NCI-H1092 (cell line): ENCODE measurements around the gene NOM1.
"Not testable (repeated sequence)": the region's sequence is repeated elsewhere in the genome, so short reads cannot be mapped to it uniquely, and the experiment has no call there.

ENCODE experiments used
- DNase-seq: peaks from one replicate; lab custom pipeline; 2025; lab: John Stamatoyannopoulos, UW

The NOM1 gene

DNA sequence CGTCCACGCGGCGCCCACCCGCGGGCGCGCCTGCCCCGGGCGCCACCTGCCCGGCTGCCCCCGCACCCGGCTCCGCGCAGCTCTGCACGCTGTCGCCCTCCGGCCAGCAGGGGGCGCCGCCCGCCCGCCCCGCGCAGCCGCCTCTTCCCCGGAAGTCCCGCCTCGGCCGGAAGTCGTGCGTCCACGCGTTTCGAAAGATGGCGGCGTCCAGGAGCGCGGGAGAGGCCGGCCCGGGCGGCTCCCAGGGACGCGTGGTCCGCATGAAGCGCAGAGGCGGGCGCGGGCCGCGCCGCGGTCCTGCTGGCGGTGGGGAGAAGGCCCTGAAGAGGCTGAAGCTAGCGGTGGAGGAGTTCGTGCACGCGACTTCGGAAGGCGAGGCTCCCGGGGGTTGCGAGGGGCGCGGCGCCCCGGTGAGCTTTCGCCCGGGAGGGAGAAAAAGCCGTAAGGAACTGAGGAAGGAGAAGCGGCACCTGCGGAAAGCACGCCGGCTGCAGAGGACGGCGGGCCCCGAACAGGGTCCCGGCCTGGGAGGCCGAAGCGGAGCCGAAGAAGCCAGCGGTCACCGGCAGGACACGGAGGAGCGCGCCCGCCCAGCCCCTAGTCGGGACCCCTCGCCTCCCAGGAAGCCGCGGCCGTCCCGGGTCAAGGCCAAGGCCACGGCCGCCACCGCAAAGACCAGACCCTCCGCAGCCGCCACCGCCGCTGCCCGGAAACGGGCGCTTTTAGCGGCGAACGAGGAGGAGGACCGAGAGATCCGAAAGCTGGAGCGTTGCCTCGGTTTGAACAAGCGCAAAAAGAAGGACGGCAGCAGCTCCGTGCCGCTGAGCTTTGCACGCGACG, at the start of gene NOM1:
Gene NOM1, plus strand, starts transcription at position 172 of the 840 bp plus-strand sequence. Its CDS starts 26 bp downstream, at position 198.
- DNase-seq = peak; percentile 88

- DNase-seq = not testable (repeated sequence)
These were observed 49.4 kb upstream of the NOM1 start for GRCh38 chr7:156900093-156900492.

DNA sequence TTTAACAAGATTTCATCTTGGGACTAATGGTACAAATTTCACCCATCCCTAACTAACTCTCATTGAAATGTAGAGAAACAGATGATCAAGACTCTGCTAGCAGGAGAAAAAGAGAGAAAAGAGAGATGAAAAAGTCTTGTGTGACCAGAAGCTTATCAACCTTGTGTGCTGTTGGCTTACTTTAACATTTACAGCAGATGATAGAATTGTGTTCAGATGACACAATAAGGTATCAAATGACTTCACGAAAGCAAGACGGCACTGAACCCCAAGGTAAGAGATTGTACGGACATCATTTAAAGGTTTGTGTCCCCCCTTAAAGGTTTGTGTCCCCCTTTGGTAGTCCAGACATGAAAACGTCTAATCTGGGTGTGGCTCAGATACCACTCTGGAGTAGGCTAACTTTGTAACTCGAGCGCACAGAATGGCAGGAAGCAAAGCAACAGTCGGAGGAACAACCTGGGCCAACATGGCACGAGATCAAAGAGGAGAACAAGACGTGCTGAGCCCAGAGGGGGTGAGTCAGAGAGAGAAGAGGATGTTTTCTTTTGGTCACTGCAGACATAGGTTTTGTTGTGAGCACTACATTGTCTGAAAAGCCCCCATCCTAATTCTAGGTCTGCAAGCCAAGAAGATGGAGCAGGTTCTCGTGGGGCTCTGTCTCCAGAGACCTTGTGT, 46.1 kb upstream of the NOM1 start:
- DNase-seq = no peak

GRCh38 chr7:156906200-156906649, 43.3 kb upstream of the NOM1 start:
- DNase-seq = no peak

DNA sequence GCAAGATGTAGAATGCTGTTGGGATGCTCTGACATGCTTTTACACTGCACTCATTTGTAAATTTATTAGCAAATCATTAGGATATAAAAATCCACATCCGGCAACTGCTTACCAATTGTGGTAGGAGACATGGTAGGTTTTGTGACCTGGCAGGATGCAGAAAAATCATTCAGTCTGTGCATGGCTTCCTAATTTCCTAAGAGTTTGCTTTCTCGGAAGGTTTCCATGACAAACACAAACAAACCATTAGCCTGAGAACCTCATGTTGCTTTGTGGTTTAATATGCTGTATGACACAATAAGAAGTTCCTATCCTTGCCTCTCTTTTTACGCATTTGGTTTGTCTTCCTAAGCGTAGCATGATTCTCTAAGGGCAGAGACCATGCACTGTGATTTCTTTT, 41.9 kb upstream of the NOM1 start:
- DNase-seq = no peak

DNA sequence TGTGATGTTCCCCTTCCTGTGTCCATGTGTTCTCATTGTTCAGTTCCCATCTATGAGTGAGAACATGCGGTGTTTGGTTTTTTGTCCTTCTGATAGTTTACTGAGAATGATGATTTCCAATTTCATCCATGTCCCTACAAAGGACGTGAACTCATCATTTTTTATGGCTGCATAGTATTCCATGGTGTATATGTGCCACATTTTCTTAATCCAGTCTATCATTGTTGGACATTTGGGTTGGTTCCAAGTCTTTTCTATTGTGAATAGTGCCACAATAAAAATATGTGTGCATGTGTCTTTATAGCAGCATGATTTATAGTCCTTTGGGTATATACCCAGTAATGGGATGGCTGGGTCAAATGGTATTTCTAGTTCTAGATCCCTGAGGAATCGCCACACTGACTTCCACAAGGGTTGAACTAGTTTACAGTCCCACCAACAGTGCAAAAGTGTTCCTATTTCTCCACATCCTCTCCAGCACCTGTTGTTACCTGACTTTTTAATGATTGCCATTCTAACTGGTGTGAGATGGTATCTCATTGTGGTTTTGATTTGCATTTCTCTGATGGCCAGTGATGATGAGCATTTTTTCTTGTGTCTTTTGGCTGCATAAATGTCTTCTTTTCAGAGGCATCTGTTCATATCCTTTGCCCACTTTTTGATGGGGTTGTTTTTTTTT, 39.8 kb upstream of the NOM1 start:
- DNase-seq = not testable (repeated sequence)

DNA sequence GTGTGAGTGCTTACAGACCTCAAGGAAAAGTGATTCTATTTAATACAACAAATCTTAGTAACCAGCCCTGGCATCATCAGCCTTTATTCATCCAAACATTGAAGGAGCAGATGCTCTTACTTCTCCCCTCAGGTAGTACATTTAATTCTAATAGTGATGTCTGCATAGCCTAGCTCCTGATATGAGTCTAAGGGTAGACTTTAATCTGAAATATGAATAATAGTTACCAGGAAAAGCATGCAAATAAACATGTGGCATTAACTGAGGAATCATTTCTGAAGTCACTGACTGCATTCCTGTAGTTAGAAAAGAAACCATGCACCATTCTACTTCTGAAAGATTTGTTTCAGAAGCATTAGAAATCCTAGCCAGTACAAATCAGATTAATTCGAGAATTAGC, 30.9 kb upstream of the NOM1 start:
- no peak for DNase-seq

- no peak for DNase-seq
These were observed 30.3 kb upstream of the NOM1 start for GRCh38 chr7:156919132-156919713.

- DNase-seq = no peak
These were observed 29.4 kb upstream of the NOM1 start for GRCh38 chr7:156920076-156920475.

GRCh38 chr7:156920487-156921373, 28.8 kb upstream of the NOM1 start:
- not testable (repeated sequence) for DNase-seq

DNA sequence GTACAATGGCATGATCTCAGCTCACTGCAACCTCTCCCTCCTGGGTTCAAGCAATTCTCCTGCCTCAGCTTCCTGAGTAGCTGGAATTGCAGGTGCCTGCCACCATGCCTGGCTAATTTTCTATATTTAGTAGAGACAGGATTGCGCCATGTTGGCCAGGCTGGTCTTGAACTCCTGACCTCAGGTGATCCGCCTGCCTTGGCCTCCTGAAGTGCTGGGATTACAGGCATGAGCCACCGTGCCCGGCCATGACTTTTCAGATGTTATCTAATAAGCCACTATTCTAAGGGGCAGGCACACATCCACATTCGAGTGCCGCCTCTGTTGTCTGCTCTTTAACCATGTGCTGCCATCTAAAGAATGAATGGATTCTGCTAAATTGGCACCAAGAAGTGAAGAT, 27.2 kb upstream of the NOM1 start:
- not testable (repeated sequence) for DNase-seq

GRCh38 chr7:156925821-156926220, 23.7 kb upstream of the NOM1 start:
- not testable (repeated sequence) for DNase-seq

DNA sequence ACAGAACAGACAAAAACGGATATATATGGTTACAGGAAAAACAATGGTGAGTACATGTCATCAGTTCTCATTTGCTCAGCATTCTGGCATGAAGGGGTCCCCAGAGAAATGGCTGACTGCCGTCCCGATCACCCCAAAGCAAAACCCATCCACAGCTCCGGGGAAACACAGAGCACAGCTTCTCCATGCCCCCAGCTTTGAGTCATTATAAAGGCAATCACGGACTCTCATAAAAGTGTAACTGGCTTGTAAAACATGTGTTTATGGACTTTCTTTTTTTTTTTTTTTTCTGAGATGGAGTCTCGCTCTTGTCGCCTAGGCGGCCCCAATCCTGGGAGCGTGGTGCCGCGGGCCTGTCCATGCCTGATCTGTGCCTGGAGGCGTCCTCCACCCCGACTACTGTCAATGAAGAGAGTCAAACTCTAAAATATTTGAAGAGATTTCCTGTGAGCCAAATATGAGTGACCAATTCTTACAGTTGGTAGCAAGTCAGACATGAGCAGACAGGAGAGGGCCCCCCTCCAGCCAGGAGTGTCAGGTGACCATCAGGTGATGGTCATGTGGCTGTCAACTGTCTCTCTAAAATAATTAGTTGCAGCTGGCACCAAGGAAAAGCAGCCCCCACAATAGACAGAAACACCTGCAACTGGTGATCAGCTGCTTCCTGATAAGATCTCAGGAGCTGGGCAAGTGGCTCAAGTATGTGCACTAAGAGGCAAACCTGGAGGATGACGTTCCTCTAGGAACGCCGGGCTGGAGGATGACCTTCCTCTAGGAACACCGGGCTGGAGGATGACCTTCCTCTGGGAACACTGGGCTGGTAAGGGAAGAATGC, 21.7 kb upstream of the NOM1 start:
- DNase-seq = no peak

GRCh38 chr7:156928406-156928747, 21.1 kb upstream of the NOM1 start:
- DNase-seq = no peak

DNA sequence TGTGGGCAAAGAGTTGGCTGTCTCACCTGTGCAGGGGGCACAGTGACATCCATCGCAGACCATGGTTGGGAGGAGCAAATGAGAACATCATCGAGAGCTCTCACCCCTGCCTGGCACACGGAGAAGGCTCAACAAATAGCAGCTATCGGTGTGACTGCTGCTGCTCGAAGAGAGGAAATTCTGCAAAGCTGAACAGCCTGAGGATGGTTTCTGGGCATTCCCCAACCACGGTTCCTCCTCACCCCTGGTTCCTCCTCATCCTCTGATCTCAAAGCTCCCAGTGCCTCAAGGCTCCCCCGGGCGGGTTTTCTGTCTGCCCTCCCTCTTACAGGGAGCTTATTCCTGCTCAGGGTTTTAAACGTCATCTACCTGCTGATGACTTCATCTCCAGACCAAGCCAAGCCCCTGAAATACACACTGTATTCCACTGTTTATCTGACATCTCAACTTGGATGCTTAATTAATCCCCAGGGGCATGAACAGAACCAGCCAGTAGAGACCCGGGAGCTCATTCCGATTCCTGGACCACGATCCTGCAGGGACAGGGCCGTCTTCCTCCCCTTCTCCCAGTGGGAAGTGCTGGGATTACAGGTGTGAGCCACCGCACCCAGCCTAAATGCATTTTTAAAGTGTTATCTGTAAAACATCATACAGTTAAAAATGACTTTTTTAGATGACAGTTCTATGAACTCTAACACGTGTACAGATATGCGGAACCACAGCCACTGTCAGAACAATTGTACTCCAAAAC, 19.5 kb upstream of the NOM1 start:
- no peak for DNase-seq

DNA sequence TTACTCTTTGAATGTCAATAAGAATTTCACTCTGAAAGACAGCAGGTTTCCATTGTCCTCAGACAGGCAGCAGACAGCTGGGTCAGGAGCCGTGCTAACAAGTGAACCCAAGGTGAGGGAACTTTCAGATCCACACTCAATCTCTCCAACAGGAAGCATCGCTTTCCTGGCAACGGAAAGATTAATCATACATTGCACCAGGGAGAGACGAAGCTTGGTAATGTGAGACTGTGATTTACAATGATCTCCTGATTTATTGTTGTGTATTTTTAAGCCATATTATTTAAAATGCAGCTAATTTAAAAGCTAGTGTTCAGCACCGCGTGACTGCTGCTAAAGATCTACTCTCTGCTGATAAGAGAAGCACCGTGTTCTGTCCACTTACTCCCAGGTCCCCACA, 17.5 kb upstream of the NOM1 start:
- DNase-seq = no peak

DNA sequence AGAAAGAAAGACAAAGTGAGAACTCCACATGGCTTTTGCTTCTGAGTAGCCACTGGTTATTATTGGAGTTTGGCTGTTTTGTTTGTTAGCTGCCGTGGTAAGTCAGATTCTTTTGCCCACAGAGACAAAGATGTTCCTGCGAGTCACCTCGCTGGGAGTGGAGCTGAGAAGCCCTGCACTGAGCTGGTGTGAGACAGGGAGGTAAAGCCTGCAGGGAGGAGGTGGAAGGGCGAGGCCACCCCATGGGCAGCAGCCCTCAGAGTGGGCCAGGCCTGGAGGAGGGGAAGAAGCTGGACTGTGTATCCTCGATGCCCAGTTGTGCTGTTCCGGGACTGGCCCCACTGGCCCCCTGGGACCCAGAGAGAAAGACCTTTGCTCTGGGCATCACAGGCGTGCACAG, 14.3 kb upstream of the NOM1 start:
- no peak for DNase-seq

DNA sequence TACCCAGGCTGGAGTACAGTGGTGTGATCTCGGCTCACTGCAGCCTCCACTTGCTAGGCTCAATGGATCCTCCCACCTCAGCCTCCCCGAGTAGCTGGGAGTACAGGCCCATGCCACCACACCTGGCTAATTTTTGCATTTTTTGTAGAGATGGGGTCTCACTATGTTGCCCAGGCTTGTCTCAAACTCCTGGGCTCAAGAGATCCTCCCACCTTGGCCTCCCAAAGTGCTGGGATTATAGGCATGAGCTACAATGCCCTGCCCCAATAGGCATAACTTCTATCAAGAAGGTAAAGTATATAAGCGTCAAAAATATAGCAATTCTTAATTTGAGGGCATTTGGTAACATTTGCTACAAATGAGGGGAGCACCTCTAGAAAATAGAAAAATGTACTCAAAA, 12.7 kb upstream of the NOM1 start:
- DNase-seq = not testable (repeated sequence)

DNA sequence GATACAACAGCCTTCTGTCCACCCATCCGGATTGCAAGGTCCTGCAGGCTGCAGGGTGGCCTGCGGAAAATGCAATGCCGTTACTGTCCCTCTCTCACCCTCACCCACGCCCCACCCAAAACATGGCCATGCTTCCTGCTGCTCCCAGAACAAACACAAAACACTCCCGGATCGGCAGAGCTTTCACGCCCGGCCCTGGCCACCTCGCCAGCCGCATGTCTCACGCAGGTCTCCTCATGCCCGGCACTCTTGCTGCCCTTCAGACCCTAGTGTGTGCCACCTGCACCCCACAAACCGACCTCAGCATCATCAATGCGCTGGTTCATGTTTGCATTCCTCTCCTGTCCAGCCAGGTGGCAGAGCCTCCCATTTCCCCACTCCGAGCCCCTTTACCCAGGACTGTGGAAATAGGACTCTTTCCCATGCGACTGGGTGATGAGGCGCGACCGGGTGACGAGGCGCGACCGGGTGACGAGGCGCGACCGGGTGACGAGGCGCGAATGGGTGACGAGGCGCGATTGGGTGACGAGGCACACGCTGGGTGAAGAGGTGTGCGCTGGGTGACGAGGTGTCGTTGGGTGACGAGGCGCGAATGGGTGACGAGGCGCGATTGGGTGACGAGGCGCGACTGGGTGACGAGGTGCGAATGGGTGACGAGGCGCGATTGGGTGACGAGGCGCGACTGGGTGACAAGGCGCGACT, 8.9 kb upstream of the NOM1 start:
- DNase-seq = no peak
